Endothelial cell of umbilical vein (primary cell): Measurements from ENCODE around the gene GMPPA. TPM values are rescaled to one million over a fixed set of nuclear protein-coding genes. Genes with fewer than 3 reads are reported as not detected.

ENCODE experiments used
- BruUV-seq: library from RNA; stranded (reverse); fragments of 400-500 nt; replicated peaks from 2 replicates; lab custom pipeline; 2021; lab: Mats Ljungman, UMichigan
- CTCF ChIA-PET: fragments of 300-600, 350-600 bp; sonication (Branson Sonifier 250); formaldehyde crosslinking; loops from one replicate; lab custom pipeline; 2021; ENCODE audit warnings: antibody characterized with exemption, inconsistent platforms; lab: Charles Lee
- POLR2A ChIA-PET: fragments of 300-600, 350-600 bp; sonication (Branson Sonifier 250); formaldehyde crosslinking; loops from one replicate; lab custom pipeline; 2021; ENCODE audit warnings: antibody characterized with exemption, inconsistent platforms; lab: Charles Lee
- DNase-seq: peaks from one replicate; pipeline ENCODE4 v3.0.0-alpha.2; 2011; ENCODE audit warnings: low read depth, low spot score
- FAIRE-seq: peaks from 2 replicates; lab custom pipeline; 2011; peaks lifted over from hg19 to GRCh38; lab: Jason Lieb, UNC
- H2AFZ ChIP-seq: 2 replicates; pipeline ENCODE4 v1.6.0; 2012; ENCODE audit warnings: low read depth, low read length, control low read depth, inconsistent platforms
- H3K27ac ChIP-seq: 2 replicates; pipeline ENCODE4 v1.5.1; 2011; ENCODE audit warnings: low read depth, mild to moderate bottlenecking, control low read depth, low read length, moderate library complexity; ENCODE audit not compliant: insufficient read depth
- H3K27me3 ChIP-seq, 2 experiments: 2 replicates each; pipeline versions ENCODE4 v1.6.0 to v1.6.1; 2011; ENCODE audit warnings: low read length in 2 of 2, mixed read lengths in 1 of 2; ENCODE audit not compliant: control insufficient read depth in 2 of 2, insufficient read depth in 2 of 2
- H3K36me3 ChIP-seq, 2 experiments: 2 replicates in 1 of 2; 3 replicates in 1 of 2; pipeline ENCODE4 v1.5.1; 2011; ENCODE audit warnings: low read length in 2 of 2, mild to moderate bottlenecking in 1 of 2, moderate library complexity in 1 of 2; ENCODE audit not compliant: control insufficient read depth in 2 of 2, insufficient read depth in 2 of 2; ENCODE audit errors: extremely low read depth in 1 of 2
- H3K4me1 ChIP-seq: 3 replicates; pipeline ENCODE4 v1.5.1; 2011; ENCODE audit warnings: mild to moderate bottlenecking, low read length; ENCODE audit not compliant: control insufficient read depth, insufficient read depth; ENCODE audit errors: extremely low read depth
- H3K4me2 ChIP-seq: 2 replicates; pipeline ENCODE4 v1.6.1; 2011; ENCODE audit warnings: low read length, control low read depth, mixed read lengths; ENCODE audit not compliant: insufficient read depth
- H3K4me3 ChIP-seq, 3 experiments: fragments of 200-600 bp in 1 of 3; sonication (generic), shearing (Covaris generic) in 1 of 3; replicated peaks in 1 of 3; 2 replicates each; pipeline ENCODE4 v1.5.1; 2011 to 2016; ENCODE audit warnings: control low read depth in 3 of 3, low read length in 3 of 3, mild to moderate bottlenecking in 2 of 3, inconsistent platforms in 1 of 3, low read depth in 1 of 3, moderate library complexity in 1 of 3; ENCODE audit not compliant: insufficient read depth in 1 of 3
- H3K79me2 ChIP-seq: 2 replicates; pipeline ENCODE4 v1.6.0; 2012; ENCODE audit warnings: low read length, inconsistent platforms; ENCODE audit not compliant: control insufficient read depth, insufficient read depth
- H3K9ac ChIP-seq: replicated peaks from 2 replicates; pipeline ENCODE3; 2011; ENCODE audit warnings: low read length, control low read depth; ENCODE audit not compliant: insufficient read depth; ENCODE audit errors: extremely low read depth
- H3K9me1 ChIP-seq: replicated peaks from 3 replicates; pipeline ENCODE4 v1.6.0; 2011; ENCODE audit warnings: mild to moderate bottlenecking, low read length; ENCODE audit not compliant: control insufficient read depth, insufficient read depth; ENCODE audit errors: extremely low read depth
- H3K9me3 ChIP-seq: replicated peaks from 2 replicates; pipeline ENCODE4 v1.5.1; 2012; ENCODE audit warnings: low read length, inconsistent platforms; ENCODE audit not compliant: control insufficient read depth, insufficient read depth
- H4K20me1 ChIP-seq: replicated peaks from 2 replicates; pipeline ENCODE3; 2011; ENCODE audit warnings: mild to moderate bottlenecking, low read length; ENCODE audit not compliant: control insufficient read depth, insufficient read depth; ENCODE audit errors: extremely low read depth
- EZH2 ChIP-seq: IDR thresholded peaks from 2 replicates; pipeline ENCODE4 v1.6.1; 2012; ENCODE audit warnings: borderline replicate concordance, low read depth, mild to moderate bottlenecking, moderate library complexity, low read length, inconsistent platforms; ENCODE audit not compliant: severe bottlenecking
- GATA2 ChIP-seq: IDR thresholded peaks from 2 replicates; pipeline ENCODE4 v1.7.0; 2011; ENCODE audit warnings: low read depth, mild to moderate bottlenecking, moderate library complexity, mixed read lengths, low read length; ENCODE audit not compliant: insufficient read length, insufficient read depth
- JUN ChIP-seq: IDR thresholded peaks from 2 replicates; pipeline ENCODE4 v1.6.1; 2011; ENCODE audit warnings: borderline replicate concordance, low read depth; ENCODE audit not compliant: insufficient read length, insufficient read depth
- MAX ChIP-seq: IDR thresholded peaks from 2 replicates; pipeline ENCODE4 v1.6.1; 2011; ENCODE audit not compliant: insufficient read depth, insufficient read length
- MYC ChIP-seq: IDR thresholded peaks from one replicate; pipeline ENCODE4 v1.6.1; 2011; ENCODE audit warnings: mild to moderate bottlenecking, low read depth, low read length
- dilution Hi-C: fragments of 300-500 bp; cut with MboI; formaldehyde crosslinking; loops from one replicate; pipeline ENCODE4 v1.15.0; 2019; ENCODE audit warnings: low sequenced_read_pairs; ENCODE audit not compliant: extremely low pct_ligation_motif_present
- intact Hi-C: fragments of 100-400 bp; cut with micrococcal nuclease; formaldehyde crosslinking; loops from one replicate; pipeline ENCODE4 v1.10.0; 2022
- polyA plus RNA-seq, 4 experiments: library from polyadenylated mRNA; depleted of rRNA in 3 of 4; stranded (reverse) in 3 of 4; unstranded in 1 of 4; fragments of >200 nt; gene quantifications; 2 replicates each; pipeline versions ENCODE4 v1.2.1 to v1.2.3, GENCODE V29; 2011 to 2012; ENCODE audit warnings: missing spikeins in 1 of 4
- total RNA-seq: library from RNA; stranded (reverse); gene quantifications from 2 replicates; pipeline ENCODE4 v1.2.3, GENCODE V29; 2021

Gene GMPPA
- total and polyA plus RNA-seq, 2 donors (not counting 3 experiments of a cell fraction or from before 2014, with no cell fraction given) = 39.1 to 104 TPM

- Histone ChIP-seq H2AFZ (no peak overlapping the region), H3K36me3 (no peaks in the 10 kb centered on the region), H4K20me1 (no peaks in the 10 kb centered on the region), H3K9me3 (no peaks in the 10 kb centered on the region), H3K27ac (no peak overlapping the region), H3K79me2 (no peaks in the 10 kb centered on the region), H3K4me1 (no peaks in the 10 kb centered on the region), H3K9me1 (no peaks in the 10 kb centered on the region), H3K4me2 (no peak overlapping the region), H3K4me3 (no peak overlapping the region), H3K27me3 (peaks cover 0 to 1% of the 10 kb centered on the region in 2 experiments), H3K9ac (no peak overlapping the region)
- no peak for FAIRE-seq
- DNase-seq = no peak
- dilution Hi-C loops = no loop called here
- intact Hi-C loops = no loop called here
- POLR2A ChIA-PET = no interaction called here
- no TSS peak for BruUV-seq
- CTCF ChIA-PET = interaction anchor here (1.8 to 8.2 kb wide), 2 partner anchors 78 to 79 kb away, joined by 7 to 181 read pairs; no protein-coding TSS in a partner anchor
- no peak for TF ChIP-seq MYC
- TF ChIP-seq EZH2 = no peak
- no peak for TF ChIP-seq JUN
- no peak for TF ChIP-seq MAX
- no peak for TF ChIP-seq GATA2
These were observed 46.9 kb upstream of the GMPPA start for GRCh38 chr2:219451661-219452360.
